BE2C (cell line): Measurements from ENCODE around the gene GSS.

ENCODE experiments used
- DNase-seq: peaks from one replicate; pipeline ENCODE4 v3.0.0-alpha.2; 2020
- H3K27me3 ChIP-seq: fragments of 250-450 bp; sonication (Bioruptor Pico); 2 replicates; pipeline ENCODE4 v1.5.1; 2020; ENCODE audit warnings: mild to moderate bottlenecking
- H3K36me3 ChIP-seq: fragments of 250-450 bp; sonication (Bioruptor Pico); 2 replicates; pipeline ENCODE4 v1.5.1; 2020; ENCODE audit warnings: mild to moderate bottlenecking
- H3K4me1 ChIP-seq: fragments of 250-450 bp; sonication (Bioruptor Pico); 2 replicates; pipeline ENCODE4 v1.5.1; 2020
- H3K4me3 ChIP-seq: 2 replicates; pipeline ENCODE4 v1.5.1; 2011; ENCODE audit warnings: low read depth, low read length
- H3K9me3 ChIP-seq: fragments of 250-450 bp; sonication (Bioruptor Pico); 2 replicates; pipeline ENCODE4 v1.5.1; 2020
- CTCF ChIP-seq: IDR thresholded peaks from 2 replicates; pipeline ENCODE4 v1.5.1; 2012; ENCODE audit warnings: mild to moderate bottlenecking, low read depth, low read length

GSS gene

GRCh38 chr20:34976286-34976685, 20.7 kb upstream of the GSS start:
- TF ChIP-seq CTCF = no peak

GRCh38 chr20:34974246-34974645, 18.6 kb upstream of the GSS start:
- no peak for DNase-seq
- H3K4me3 ChIP-seq = no peak overlapping the region
- no peak for TF ChIP-seq CTCF
- H3K9me3 ChIP-seq = no peaks in the 10 kb centered on the region
- H3K4me1 ChIP-seq = no peaks in the 10 kb centered on the region
- no peaks in the 10 kb centered on the region for H3K36me3 ChIP-seq
- H3K27me3 ChIP-seq = no peaks in the 10 kb centered on the region

More at GRCh38 chr20:34976286-34976685, 20.7 kb upstream of the GSS start:
- H3K27me3 ChIP-seq = no peaks in the 10 kb centered on the region
- H3K4me3 ChIP-seq = no peak overlapping the region
- DNase-seq = no peak
- no peaks in the 10 kb centered on the region for H3K9me3 ChIP-seq
- peaks cover 8% of the 10 kb centered on the region for H3K4me1 ChIP-seq
- no peaks in the 10 kb centered on the region for H3K36me3 ChIP-seq

- H3K27me3 ChIP-seq = no peaks in the 10 kb centered on the region
- no peaks in the 10 kb centered on the region for H3K9me3 ChIP-seq
- no peaks in the 10 kb centered on the region for H3K36me3 ChIP-seq
- TF ChIP-seq CTCF = no peak
- H3K4me3 ChIP-seq = no peak overlapping the region
- DNase-seq = no peak
- no peaks in the 10 kb centered on the region; the same call in 1 of the 2 replicates for H3K4me1 ChIP-seq
Measured at GRCh38 chr20:34971561-34972235, 16.1 kb upstream of the GSS start.

- no peak for TF ChIP-seq CTCF
- Histone ChIP-seq H3K9me3 (no peaks in the 10 kb centered on the region), H3K36me3 (no peaks in the 10 kb centered on the region), H3K4me3 (no peak overlapping the region), H3K27me3 (no peaks in the 10 kb centered on the region), H3K4me1 (no peaks in the 10 kb centered on the region; the same call in 1 of the 2 replicates)
- no peak for DNase-seq
Measured at GRCh38 chr20:34970846-34971560, 15.4 kb upstream of the GSS start.

GRCh38 chr20:34970193-34970840, 14.7 kb upstream of the GSS start:
- TF ChIP-seq CTCF = no peak
- Histone ChIP-seq H3K36me3 (no peaks in the 10 kb centered on the region), H3K9me3 (no peaks in the 10 kb centered on the region), H3K27me3 (no peaks in the 10 kb centered on the region), H3K4me1 (no peaks in the 10 kb centered on the region; the same call in 1 of the 2 replicates), H3K4me3 (no peak overlapping the region)
- DNase-seq = no peak
